GM12878 (cell line): ENCODE data around the gene CFAP74. TPM values are rescaled to one million over a fixed set of nuclear protein-coding genes. Genes with fewer than 3 reads are reported as not detected.

Experiments used
- ATAC-seq: fragments of 200-7000 bp; cut with Tn5 transposase; 3 replicates; pipeline ENCODE4 v1.9.1; 2020; ENCODE audit warnings: mild to moderate bottlenecking, moderate library complexity
- BruUV-seq: library from RNA; stranded (reverse); fragments of 400-500 nt; replicated peaks from 2 replicates; lab custom pipeline; 2021; lab: Mats Ljungman, UMichigan
- CTCF ChIA-PET: fragments of 300-600 bp; sonication (Branson Sonifier 250); formaldehyde crosslinking; extraction: SDS; loops from one replicate; lab custom pipeline; 2021; ENCODE audit warnings: inconsistent platforms; lab: Yijun Ruan, JAX
- POLR2A ChIA-PET: fragments of 350-600 bp; formaldehyde crosslinking; extraction: SDS; loops from one replicate; lab custom pipeline; 2021; ENCODE audit warnings: inconsistent platforms; lab: Charles Lee
- RAD21 ChIA-PET: fragments of 300-600 bp; sonication (Branson Sonifier 250); formaldehyde crosslinking; loops from one replicate; lab custom pipeline; 2023; ENCODE audit warnings: antibody characterized with exemption; ENCODE audit not compliant: unreplicated experiment; lab: Charles Lee
- SMC1A ChIA-PET: fragments of 300-600 bp; sonication (Branson Sonifier 250); formaldehyde crosslinking; loops from one replicate; lab custom pipeline; 2023; ENCODE audit not compliant: unreplicated experiment, uncharacterized antibody; lab: Charles Lee
- DNase-seq: peaks from one replicate; pipeline ENCODE4 v3.0.0-alpha.2; 2011; ENCODE audit warnings: low read depth, low spot score
- FAIRE-seq: peaks from 3 replicates; lab custom pipeline; 2011; peaks lifted over from hg19 to GRCh38; lab: Jason Lieb, UNC
- H2AFZ ChIP-seq: 2 replicates; pipeline ENCODE4 v1.6.0; 2011; ENCODE audit warnings: low read depth, low read length, control low read depth; ENCODE audit not compliant: control insufficient read depth
- H3K27ac ChIP-seq: 2 replicates; pipeline ENCODE4 v1.5.1; 2011; ENCODE audit warnings: control low read depth; ENCODE audit not compliant: control insufficient read depth, insufficient read depth
- H3K27me3 ChIP-seq, 2 experiments: replicated peaks in 1 of 2; 2 replicates each; pipeline versions ENCODE4 v1.6.0 to v1.6.1; 2011; ENCODE audit warnings: low read length in 1 of 2; ENCODE audit not compliant: control insufficient read depth in 2 of 2, insufficient read depth in 2 of 2
- H3K36me3 ChIP-seq, 2 experiments: 2 replicates each; pipeline ENCODE4 v1.5.1; 2011; ENCODE audit warnings: low read length in 1 of 2; ENCODE audit not compliant: control insufficient read depth in 2 of 2, insufficient read depth in 2 of 2
- H3K4me1 ChIP-seq: 2 replicates; pipeline ENCODE4 v1.6.1; 2011; ENCODE audit warnings: mild to moderate bottlenecking, low read length, moderate library complexity, mixed read lengths; ENCODE audit not compliant: control insufficient read depth, insufficient read depth
- H3K4me2 ChIP-seq: 2 replicates; pipeline ENCODE4 v1.6.0; 2011; ENCODE audit warnings: control low read depth; ENCODE audit not compliant: control insufficient read depth, insufficient read depth
- H3K4me3 ChIP-seq: fragments of 200-600 bp; sonication (generic); 2 replicates; pipeline ENCODE4 v1.5.1; 2016
- H3K79me2 ChIP-seq: 2 replicates; pipeline ENCODE4 v1.6.0; 2011; ENCODE audit warnings: low read length; ENCODE audit not compliant: control insufficient read depth, insufficient read depth
- H3K9ac ChIP-seq: 2 replicates; pipeline ENCODE4 v1.8.0; 2011; ENCODE audit warnings: low read length, control low read depth, mixed read lengths; ENCODE audit not compliant: control insufficient read depth, insufficient read depth
- H3K9me3 ChIP-seq: replicated peaks from 3 replicates; pipeline ENCODE4 v1.5.1; 2011; ENCODE audit warnings: mild to moderate bottlenecking, low read length; ENCODE audit not compliant: control insufficient read depth, insufficient read depth
- H4K20me1 ChIP-seq: 2 replicates; pipeline ENCODE4 v1.6.0; 2011; ENCODE audit not compliant: control insufficient read depth, insufficient read depth
- FOS ChIP-seq: IDR thresholded peaks from 3 replicates; pipeline ENCODE4 v1.6.1; 2011; ENCODE audit warnings: borderline replicate concordance; ENCODE audit not compliant: insufficient read length; ENCODE audit errors: extremely low read depth
- GATAD2B ChIP-seq: fragments of 450-650 bp; conservative IDR thresholded peaks from 2 replicates; pipeline ENCODE4 v1.6.1; 2017; ENCODE audit warnings: low read depth, mild to moderate bottlenecking, moderate library complexity
- HDAC6 ChIP-seq: fragments of 200-600 bp; sonication (generic); IDR thresholded peaks from one replicate; pipeline ENCODE4 v1.8.0; 2017; ENCODE audit warnings: antibody characterized with exemption; ENCODE audit not compliant: unreplicated experiment
- JUND ChIP-seq: IDR thresholded peaks from 2 replicates; pipeline ENCODE4 v1.6.1; 2012; ENCODE audit warnings: low read depth, mild to moderate bottlenecking, low read length, improper control_type of control experiment, moderate library complexity
- LARP7 ChIP-seq: fragments of 450-650 bp; IDR thresholded peaks from 2 replicates; pipeline ENCODE4 v1.6.1; 2017; ENCODE audit warnings: mild to moderate bottlenecking
- POLR2AphosphoS5 ChIP-seq: IDR thresholded peaks from 2 replicates; pipeline ENCODE4 v1.6.1; 2011; ENCODE audit warnings: mild to moderate bottlenecking, low read length, inconsistent platforms
- TAF1 ChIP-seq: IDR thresholded peaks from 2 replicates; pipeline ENCODE4 v1.6.1; 2011; ENCODE audit warnings: mild to moderate bottlenecking, low read depth, low read length, borderline replicate concordance
- TCF12 ChIP-seq: IDR thresholded peaks from 2 replicates; pipeline ENCODE4 v1.6.1; 2011; ENCODE audit warnings: low read depth, mild to moderate bottlenecking, low read length
- ZNF622 ChIP-seq: fragments of 450-650 bp; IDR thresholded peaks from 2 replicates; pipeline ENCODE4 v1.6.1; 2017; ENCODE audit warnings: mild to moderate bottlenecking, inconsistent platforms
- ZSCAN29 ChIP-seq: fragments of 450-650 bp; IDR thresholded peaks from 2 replicates; pipeline ENCODE4 v1.6.1; 2017; ENCODE audit warnings: mild to moderate bottlenecking, moderate library complexity
- WGBS: methylation state at CpG from one replicate; pipeline ENCODE4 v1.1.6; 2016; ENCODE audit warnings: low lambda C conversion rate; ENCODE audit not compliant: insufficient replicate concordance, insufficient coverage; ENCODE audit errors: missing lambda C conversion rate; 5-methylcytosine and 5-hydroxymethylcytosine counted together
- in situ Hi-C: fragments of 300-500 bp; cut with MboI; formaldehyde crosslinking; loops from 9 replicates; pipeline ENCODE4 v1.14.3; 2018; ENCODE audit warnings: mixed read lengths
- intact Hi-C: fragments of 100-400 bp; cut with micrococcal nuclease; formaldehyde crosslinking; loops from one replicate; pipeline ENCODE4 v1.14.2; 2022; ENCODE audit not compliant: unreplicated experiment
- polyA plus RNA-seq, 11 experiments: library from polyadenylated mRNA; depleted of rRNA in 4 of 11; unstranded in 6 of 11; stranded (reverse) in 5 of 11; fragments of >200 nt; fragmentation: Nextera tagmentation in 4 of 11; fragmentation: Illumina TruSeq in 1 of 11; extraction: Ambion mirVana in 4 of 11; extraction: Trizol in 1 of 11; gene quantifications; 1 replicate in 1 of 11; 2 replicates in 10 of 11; pipeline versions ENCODE4 v1.2.1 to v1.2.3, GENCODE V29; 2011 to 2016; ENCODE audit warnings: inconsistent platforms in 2 of 11, missing spikeins in 2 of 11, low read depth in 1 of 11
- total RNA-seq, 4 experiments: library from RNA; depleted of rRNA in 3 of 4; stranded (reverse); fragments of >200 nt in 3 of 4; fragmentation: Illumina TruSeq in 1 of 4; extraction: Trizol in 1 of 4; gene quantifications; 2 replicates each; pipeline versions ENCODE4 v1.2.1 to v1.2.3, GENCODE V29; 2013 to 2021
- TF ChIP-seq, protein P1 (sequence below): IDR thresholded peaks from 2 replicates; pipeline ENCODE4 v1.6.1; 2012; ENCODE audit warnings: low read depth, low read length, improper control_type of control experiment
- TF ChIP-seq, protein P2 (sequence below): fragments of 150-350 bp; IDR thresholded peaks from 2 replicates; pipeline ENCODE4 v1.6.1; 2016; ENCODE audit warnings: low read depth, low read length
- TF ChIP-seq, protein P3 (sequence below): IDR thresholded peaks from 2 replicates; pipeline ENCODE4 v1.6.1; 2012; ENCODE audit warnings: mild to moderate bottlenecking, low read depth, low read length

The CFAP74 gene
- total and polyA plus RNA-seq, 10 of the 15 experiments (the other 5 are each of a cell fraction or from before 2014, with no cell fraction given): 0.01 TPM; not detected in 9

DNA sequence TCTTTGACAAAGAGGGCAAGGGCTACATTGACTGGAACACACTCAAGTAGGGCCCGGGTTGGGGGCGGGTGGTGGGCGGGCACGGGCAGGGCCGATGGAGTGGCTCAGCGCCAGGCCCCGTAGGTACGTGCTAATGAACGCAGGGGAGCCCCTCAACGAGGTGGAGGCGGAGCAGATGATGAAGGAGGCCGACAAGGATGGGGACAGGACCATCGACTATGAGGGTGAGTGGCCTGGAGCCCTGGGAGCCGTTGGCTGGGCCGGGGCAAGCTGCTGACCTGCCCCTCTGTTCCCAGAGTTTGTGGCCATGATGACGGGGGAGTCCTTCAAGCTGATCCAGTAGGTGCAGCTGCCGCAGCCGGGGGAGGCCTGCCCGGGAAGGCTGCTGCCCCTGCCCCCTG lies 86.7 kb downstream of the CFAP74 start:
- 51% methylated on average over 18 of the region's 19 CpGs for WGBS
- H3K9ac ChIP-seq: no peak overlapping the region
- no peak overlapping the region for H3K4me2 ChIP-seq
- no peaks in the 10 kb centered on the region for H4K20me1 ChIP-seq
- BruUV-seq: no TSS peak
- no peak overlapping the region for H2AFZ ChIP-seq
- SMC1A ChIA-PET: no interaction called here
- H3K79me2 ChIP-seq: no peaks in the 10 kb centered on the region
- H3K27ac ChIP-seq: no peak overlapping the region
- TF ChIP-seq FOS: no peak
- no peak for TF ChIP-seq TAF1
- TF ChIP-seq, protein P1, sequence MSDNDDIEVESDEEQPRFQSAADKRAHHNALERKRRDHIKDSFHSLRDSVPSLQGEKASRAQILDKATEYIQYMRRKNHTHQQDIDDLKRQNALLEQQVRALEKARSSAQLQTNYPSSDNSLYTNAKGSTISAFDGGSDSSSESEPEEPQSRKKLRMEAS: no peak
- TF ChIP-seq, protein P2, sequence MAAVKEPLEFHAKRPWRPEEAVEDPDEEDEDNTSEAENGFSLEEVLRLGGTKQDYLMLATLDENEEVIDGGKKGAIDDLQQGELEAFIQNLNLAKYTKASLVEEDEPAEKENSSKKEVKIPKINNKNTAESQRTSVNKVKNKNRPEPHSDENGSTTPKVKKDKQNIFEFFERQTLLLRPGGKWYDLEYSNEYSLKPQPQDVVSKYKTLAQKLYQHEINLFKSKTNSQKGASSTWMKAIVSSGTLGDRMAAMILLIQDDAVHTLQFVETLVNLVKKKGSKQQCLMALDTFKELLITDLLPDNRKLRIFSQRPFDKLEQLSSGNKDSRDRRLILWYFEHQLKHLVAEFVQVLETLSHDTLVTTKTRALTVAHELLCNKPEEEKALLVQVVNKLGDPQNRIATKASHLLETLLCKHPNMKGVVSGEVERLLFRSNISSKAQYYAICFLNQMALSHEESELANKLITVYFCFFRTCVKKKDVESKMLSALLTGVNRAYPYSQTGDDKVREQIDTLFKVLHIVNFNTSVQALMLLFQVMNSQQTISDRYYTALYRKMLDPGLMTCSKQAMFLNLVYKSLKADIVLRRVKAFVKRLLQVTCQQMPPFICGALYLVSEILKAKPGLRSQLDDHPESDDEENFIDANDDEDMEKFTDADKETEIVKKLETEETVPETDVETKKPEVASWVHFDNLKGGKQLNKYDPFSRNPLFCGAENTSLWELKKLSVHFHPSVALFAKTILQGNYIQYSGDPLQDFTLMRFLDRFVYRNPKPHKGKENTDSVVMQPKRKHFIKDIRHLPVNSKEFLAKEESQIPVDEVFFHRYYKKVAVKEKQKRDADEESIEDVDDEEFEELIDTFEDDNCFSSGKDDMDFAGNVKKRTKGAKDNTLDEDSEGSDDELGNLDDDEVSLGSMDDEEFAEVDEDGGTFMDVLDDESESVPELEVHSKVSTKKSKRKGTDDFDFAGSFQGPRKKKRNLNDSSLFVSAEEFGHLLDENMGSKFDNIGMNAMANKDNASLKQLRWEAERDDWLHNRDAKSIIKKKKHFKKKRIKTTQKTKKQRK: no peak
- no peak for TF ChIP-seq JUND
- TF ChIP-seq LARP7: no peak
- no peak for TF ChIP-seq GATAD2B
- TF ChIP-seq POLR2AphosphoS5: no peak
- TF ChIP-seq ZNF622: no peak
- no peak for TF ChIP-seq TCF12
- TF ChIP-seq, protein P3, sequence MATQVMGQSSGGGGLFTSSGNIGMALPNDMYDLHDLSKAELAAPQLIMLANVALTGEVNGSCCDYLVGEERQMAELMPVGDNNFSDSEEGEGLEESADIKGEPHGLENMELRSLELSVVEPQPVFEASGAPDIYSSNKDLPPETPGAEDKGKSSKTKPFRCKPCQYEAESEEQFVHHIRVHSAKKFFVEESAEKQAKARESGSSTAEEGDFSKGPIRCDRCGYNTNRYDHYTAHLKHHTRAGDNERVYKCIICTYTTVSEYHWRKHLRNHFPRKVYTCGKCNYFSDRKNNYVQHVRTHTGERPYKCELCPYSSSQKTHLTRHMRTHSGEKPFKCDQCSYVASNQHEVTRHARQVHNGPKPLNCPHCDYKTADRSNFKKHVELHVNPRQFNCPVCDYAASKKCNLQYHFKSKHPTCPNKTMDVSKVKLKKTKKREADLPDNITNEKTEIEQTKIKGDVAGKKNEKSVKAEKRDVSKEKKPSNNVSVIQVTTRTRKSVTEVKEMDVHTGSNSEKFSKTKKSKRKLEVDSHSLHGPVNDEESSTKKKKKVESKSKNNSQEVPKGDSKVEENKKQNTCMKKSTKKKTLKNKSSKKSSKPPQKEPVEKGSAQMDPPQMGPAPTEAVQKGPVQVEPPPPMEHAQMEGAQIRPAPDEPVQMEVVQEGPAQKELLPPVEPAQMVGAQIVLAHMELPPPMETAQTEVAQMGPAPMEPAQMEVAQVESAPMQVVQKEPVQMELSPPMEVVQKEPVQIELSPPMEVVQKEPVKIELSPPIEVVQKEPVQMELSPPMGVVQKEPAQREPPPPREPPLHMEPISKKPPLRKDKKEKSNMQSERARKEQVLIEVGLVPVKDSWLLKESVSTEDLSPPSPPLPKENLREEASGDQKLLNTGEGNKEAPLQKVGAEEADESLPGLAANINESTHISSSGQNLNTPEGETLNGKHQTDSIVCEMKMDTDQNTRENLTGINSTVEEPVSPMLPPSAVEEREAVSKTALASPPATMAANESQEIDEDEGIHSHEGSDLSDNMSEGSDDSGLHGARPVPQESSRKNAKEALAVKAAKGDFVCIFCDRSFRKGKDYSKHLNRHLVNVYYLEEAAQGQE: no peak
- TF ChIP-seq HDAC6: no peak
- TF ChIP-seq ZSCAN29: no peak
- FAIRE-seq: no peak
- no peak for DNase-seq
- no peak overlapping the region for H3K4me3 ChIP-seq
- ATAC-seq: no peak
- CTCF ChIA-PET: no interaction called here
- RAD21 ChIA-PET: no interaction called here
- peaks cover 7% of the 10 kb centered on the region for H3K4me1 ChIP-seq
- intact Hi-C loops: no loop called here
- H3K36me3 ChIP-seq: no peaks in the 10 kb centered on the region
- POLR2A ChIA-PET: interaction anchor here (0.5 kb wide), 1 partner anchor 90 kb away, joined by 5 read pairs; no protein-coding TSS in a partner anchor
- in situ Hi-C loops: no loop called here
- peaks cover 0 to 2% of the 10 kb centered on the region in 2 experiments; a peak in 1 of 4 replicates for H3K27me3 ChIP-seq
- H3K9me3 ChIP-seq: no peaks in the 10 kb centered on the region
